Brain microvascular endothelial cell (primary cell): Measurements from ENCODE around the gene PYGM.

Experiments
- DNase-seq: peaks from one replicate; pipeline ENCODE4 v3.0.0-alpha.2; 2020
- H3K27ac ChIP-seq: fragments of 250-450 bp; sonication (Bioruptor Pico); 2 replicates; pipeline ENCODE4 v1.5.1; 2020; ENCODE audit warnings: mild to moderate bottlenecking, moderate library complexity
- H3K27me3 ChIP-seq: fragments of 250-450 bp; sonication (Bioruptor Pico); replicated peaks from 2 replicates; pipeline ENCODE4 v1.5.1; 2020; ENCODE audit warnings: mild to moderate bottlenecking
- H3K36me3 ChIP-seq: fragments of 250-450 bp; sonication (Bioruptor Pico); replicated peaks from 2 replicates; pipeline ENCODE4 v1.5.1; 2020; ENCODE audit warnings: mild to moderate bottlenecking
- H3K4me3 ChIP-seq: 2 replicates; pipeline ENCODE4 v1.5.1; 2011; ENCODE audit warnings: low read depth, mild to moderate bottlenecking, control low read depth, low read length, moderate library complexity
- CTCF ChIP-seq: IDR thresholded peaks from 2 replicates; pipeline ENCODE4 v1.5.1; 2011; ENCODE audit warnings: low read depth, mild to moderate bottlenecking, moderate library complexity, low read length, control low read depth, inconsistent platforms; ENCODE audit errors: missing control alignments
- in situ Hi-C: cut with HindIII; loops from 2 replicates; pipeline ENCODE4 v1.10.0; 2017; ENCODE audit warnings: low sequenced_read_pairs, low pct_ligation_motif_present

Gene PYGM

GRCh38 chr11:64762674-64763525 lies 3.1 kb upstream of the PYGM start:
- Histone ChIP-seq H3K4me3 (no peak overlapping the region), H3K27me3 (no peaks in the 10 kb centered on the region), H3K36me3 (peaks cover 56% of the 10 kb centered on the region), H3K27ac (peak overlapping the region; percentile 29)
- in situ Hi-C loops, result no loop called here
- DNase-seq, result peak; percentile 52
- TF ChIP-seq CTCF, result no peak

- no peak for TF ChIP-seq CTCF
- no peaks in the 10 kb centered on the region for H3K27me3 ChIP-seq
- in situ Hi-C loops, result no loop called here
- H3K27ac ChIP-seq, result no peak overlapping the region
- DNase-seq, result no peak
- peaks cover 50% of the 10 kb centered on the region for H3K36me3 ChIP-seq
- H3K4me3 ChIP-seq, result no peak overlapping the region
Measured at GRCh38 chr11:64762277-64762673, 2.5 kb upstream of the PYGM start.

- Histone ChIP-seq H3K4me3 (no peak overlapping the region), H3K27ac (no peak overlapping the region)
- DNase-seq, result no peak
Measured at GRCh38 chr11:64760759-64761420, 1.1 kb upstream of the PYGM start.

GRCh38 chr11:64759131-64759721 lies 548 bp downstream of the PYGM start:
- no peak overlapping the region for H3K4me3 ChIP-seq
- H3K36me3 ChIP-seq, result peaks cover 25% of the 10 kb centered on the region
- TF ChIP-seq CTCF, result no peak
- no peaks in the 10 kb centered on the region for H3K27me3 ChIP-seq
- DNase-seq, result no peak
- in situ Hi-C loops, result no loop called here
- H3K27ac ChIP-seq, result no peak overlapping the region

More at GRCh38 chr11:64760759-64761420, 1.1 kb upstream of the PYGM start:
- Histone ChIP-seq H3K27me3 (no peaks in the 10 kb centered on the region), H3K36me3 (peaks cover 40% of the 10 kb centered on the region)
- in situ Hi-C loops, result no loop called here
- TF ChIP-seq CTCF, result no peak

- in situ Hi-C loops, result no loop called here
- Histone ChIP-seq H3K36me3 (peaks cover 18% of the 10 kb centered on the region), H3K27me3 (no peaks in the 10 kb centered on the region), H3K27ac (no peak overlapping the region), H3K4me3 (no peak overlapping the region)
- no peak for DNase-seq
- no peak for TF ChIP-seq CTCF
Measured at GRCh38 chr11:64758330-64759079, 1.3 kb downstream of the PYGM start.
